ENCODE results near the gene PKD1. TPM values are rescaled to one million over a fixed set of nuclear protein-coding genes. Genes with fewer than 3 reads are reported as not detected.

The PKD1 gene
- 83.5 and 99.2 TPM in 2 replicates for total RNA-seq (2014; rRNA removed)
- 30.2 TPM for polyA plus RNA-seq (2012)

DNA sequence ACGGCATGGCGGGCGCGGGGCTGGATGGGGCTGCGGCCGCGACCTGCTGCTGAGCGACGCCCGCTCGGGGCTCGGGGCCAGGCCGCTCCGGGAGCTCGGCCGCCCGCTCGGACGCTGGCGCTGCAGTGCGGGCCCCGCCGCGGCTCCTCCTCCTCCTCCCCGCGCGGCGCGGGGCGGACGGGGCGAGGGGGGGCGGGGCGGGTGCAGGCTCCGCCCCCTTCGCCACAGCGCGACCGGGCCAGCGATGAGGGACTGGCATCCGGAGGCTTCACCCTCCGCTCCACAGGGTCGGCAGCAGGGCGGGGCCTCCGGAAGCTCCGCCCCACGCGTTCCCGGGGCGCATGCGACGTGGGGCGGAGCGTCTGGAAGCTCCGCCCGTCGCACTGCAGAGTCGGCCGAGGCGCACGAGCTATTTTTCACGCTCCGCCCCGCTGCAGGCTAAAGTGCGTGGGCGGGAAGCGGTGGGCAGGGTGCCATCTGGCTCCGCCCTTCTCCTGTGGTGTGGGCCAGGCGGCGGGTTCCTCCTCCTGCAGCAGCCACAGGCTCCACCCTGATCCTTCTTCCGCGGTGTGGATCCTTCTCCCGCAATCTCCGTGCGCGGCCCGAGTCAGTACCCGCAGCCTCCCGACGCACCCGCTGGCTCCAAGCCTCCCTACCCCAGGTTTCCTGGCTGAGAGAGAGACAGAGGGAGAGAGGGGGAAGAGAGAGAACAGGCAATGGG lies at the start of gene PKD1:
PKD1 (minus strand) TSS at position 129 of the 721 bp plus-strand sequence. CDS start 209 bp downstream, outside the sequence.
- peak; percentile 89 for DNase-seq (ENCODE audit: low read depth)

- DNase-seq (ENCODE audit: low read depth) = no peak
These were observed 49.3 kb upstream of the PKD1 start for GRCh38 chr16:2184962-2185361.

GRCh38 chr16:2184346-2184745 lies 48.6 kb upstream of the PKD1 start:
- DNase-seq (ENCODE audit: low read depth) = no peak

DNA sequence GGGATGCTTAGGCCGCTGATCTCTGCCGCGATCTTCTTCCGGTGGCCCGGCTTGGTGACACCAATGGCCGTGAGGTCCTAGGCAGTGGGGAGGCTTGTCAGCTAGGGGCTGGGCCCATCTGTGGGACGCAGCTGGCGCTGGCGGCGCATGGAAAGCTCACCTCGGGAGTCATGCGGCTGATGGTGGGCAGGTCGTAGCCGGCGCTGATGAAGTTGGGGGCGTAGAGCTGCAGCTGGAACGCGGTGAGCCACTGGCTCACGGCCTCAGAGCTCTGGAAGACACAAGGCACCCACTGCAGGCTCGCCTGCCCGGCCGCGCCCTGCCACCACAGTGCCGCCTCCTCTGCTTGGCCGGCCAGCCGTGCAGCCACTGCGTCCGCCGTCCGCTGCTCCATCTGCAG lies 48.0 kb upstream of the PKD1 start:
- no peak for DNase-seq (ENCODE audit: low read depth)

DNA sequence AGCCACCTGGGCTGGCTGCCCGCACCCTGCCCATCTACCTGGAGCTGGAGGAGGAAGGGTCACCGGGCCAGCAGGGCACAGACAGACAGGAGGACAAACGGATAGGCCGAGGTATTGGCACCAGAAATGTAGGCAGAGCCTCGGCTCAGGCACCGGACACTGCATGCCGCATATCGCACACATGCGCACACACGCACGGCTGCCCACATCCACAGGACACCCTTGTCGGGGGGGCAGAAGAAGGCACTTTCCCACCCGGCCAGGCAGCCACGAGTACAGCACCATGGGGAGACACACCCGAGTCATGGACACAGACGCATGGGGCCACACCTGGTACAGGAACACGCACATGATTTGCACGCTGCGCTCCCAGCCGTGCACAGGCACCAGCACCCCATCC lies 46.3 kb upstream of the PKD1 start:
- no peak for DNase-seq (ENCODE audit: low read depth)

GRCh38 chr16:2180962-2181923 lies 45.5 kb upstream of the PKD1 start:
- DNase-seq (ENCODE audit: low read depth) = no peak

DNA sequence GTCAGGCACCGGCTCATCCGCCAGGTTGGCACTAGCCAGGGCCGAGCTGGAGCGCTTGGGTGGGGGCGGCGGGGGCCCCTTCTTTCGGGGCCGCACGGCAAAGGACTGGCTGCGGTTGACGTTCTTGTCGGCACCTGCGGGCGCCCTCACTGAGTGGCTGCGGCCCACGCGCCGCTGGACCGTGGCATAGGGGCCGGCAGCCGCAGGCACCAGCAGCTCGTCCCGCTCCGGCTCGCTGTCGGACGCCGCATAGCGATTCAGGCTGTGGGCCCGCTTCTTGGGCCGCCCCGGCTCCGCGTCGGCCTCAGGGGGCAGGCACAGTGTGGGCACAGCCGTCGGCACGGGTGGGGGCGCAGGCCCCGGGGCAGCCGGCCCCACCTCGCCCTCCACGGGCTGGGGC lies 44.8 kb upstream of the PKD1 start:
- no peak for DNase-seq (ENCODE audit: low read depth)

GRCh38 chr16:2179576-2179975 lies 43.9 kb upstream of the PKD1 start:
- no peak for DNase-seq (ENCODE audit: low read depth)

DNA sequence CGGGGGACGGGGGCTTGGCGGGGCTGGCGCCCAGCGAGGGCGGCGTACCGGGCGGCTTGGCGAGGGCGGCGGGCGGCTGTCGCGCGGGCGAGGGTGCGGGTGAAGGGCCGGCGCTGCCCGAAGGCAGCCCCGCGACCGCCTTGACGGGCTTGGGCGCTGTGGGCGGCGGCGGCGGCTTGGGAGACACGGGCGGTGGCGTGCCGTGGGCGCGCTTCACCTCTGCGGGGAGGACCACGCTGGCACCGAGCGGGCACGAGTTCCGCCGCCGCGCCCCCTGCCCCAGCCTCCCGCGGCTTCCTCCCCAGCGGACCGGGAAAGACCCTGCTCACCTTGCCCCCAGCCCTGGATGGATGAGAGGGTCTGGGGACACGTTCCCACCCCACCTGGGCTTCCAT lies 43.4 kb upstream of the PKD1 start:
- DNase-seq (ENCODE audit: low read depth) = no peak

DNA sequence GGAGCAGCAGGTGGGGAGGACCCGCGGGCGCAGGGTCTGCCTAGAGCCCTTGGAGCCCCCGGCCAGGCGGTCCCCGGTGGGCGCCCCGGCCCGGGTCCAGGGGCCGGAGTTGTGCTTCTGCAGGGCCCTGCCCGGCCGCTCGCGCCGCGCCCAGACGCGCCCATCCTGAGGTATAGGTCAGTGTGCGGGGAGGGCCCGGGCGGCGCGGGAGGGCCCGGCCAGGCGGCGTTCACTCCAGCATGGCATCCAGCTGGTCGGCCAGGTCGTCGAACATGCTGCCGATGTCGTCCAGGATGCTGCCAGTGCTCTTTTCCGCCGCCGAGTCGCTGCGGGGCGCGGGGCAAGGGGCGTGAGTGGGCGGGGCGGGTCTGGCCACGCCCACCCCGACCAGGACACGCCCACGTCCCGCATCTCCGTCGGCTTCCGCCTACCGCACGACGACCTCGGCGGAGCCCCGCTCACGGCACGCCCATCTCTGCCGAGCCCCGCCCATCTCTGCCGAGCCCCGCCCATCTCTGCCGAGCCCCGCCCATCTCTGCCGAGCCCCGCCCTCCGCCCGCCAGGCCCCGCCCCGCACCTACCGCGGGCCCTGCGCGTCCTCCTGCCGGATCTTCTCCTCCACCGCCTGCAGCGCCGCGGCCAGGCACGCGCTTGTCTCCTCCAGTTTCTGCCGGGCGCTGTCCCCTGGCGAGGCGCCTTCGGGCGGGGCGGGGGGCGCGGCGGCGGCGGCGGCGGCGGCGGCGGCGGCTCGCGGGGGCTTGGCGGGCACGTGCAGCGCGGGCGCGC lies 42.8 kb upstream of the PKD1 start:
- DNase-seq (ENCODE audit: low read depth) = no peak

DNA sequence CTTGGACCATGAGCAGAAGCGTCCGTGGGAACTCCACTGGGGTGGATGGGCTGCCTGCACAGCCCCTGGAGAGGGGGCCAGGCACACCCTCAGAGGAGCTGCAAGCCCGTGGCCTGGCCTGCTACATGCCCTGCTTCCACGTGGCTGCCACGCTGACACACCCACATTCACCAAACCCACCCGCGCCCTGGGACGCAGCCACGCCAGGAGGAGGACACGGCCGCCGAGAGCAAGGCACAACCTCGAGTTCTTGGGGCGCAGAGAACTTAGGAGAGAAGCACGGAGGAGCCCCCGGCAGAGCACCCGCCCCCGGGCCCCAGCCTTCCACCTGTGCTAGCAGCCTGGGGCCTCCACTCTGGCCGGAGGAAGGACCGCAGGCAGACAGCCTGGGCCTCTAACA lies 41.9 kb upstream of the PKD1 start:
- no peak for DNase-seq (ENCODE audit: low read depth)

DNA sequence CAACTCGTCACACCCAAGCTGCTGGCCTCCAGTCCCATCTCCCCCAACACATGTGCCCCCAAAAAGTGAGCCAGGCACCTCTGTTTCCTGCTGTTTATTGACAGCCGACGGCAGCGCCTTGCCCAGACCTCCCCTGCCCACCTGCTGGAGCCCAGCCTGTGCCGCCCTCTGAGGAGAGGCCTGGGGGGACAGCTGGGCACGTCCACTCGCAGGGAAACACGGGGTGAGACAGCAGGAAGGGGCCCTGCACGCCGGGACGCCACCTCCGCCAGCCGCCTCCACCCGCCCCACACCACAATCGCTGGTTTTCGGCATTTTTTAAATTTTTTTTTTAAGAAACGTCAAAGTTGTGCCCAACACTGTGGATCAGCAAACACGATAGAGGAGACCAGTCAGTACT lies 41.4 kb upstream of the PKD1 start:
- no peak for DNase-seq (ENCODE audit: low read depth)

DNA sequence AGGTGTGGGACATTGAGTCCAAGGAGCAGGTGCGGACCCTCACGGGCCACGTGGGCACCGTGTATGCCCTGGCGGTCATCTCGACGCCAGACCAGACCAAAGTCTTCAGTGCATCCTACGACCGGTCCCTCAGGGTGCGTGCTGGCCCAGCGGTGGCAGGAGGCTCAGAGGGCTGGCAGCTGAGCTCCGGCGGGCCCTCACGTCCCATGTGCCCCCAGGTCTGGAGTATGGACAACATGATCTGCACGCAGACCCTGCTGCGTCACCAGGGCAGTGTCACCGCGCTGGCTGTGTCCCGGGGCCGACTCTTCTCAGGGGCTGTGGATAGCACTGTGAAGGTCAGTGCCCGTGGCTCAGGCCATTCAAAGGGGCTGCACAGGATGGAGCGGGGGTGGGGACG lies 40.3 kb upstream of the PKD1 start:
- no peak for DNase-seq (ENCODE audit: low read depth)

DNA sequence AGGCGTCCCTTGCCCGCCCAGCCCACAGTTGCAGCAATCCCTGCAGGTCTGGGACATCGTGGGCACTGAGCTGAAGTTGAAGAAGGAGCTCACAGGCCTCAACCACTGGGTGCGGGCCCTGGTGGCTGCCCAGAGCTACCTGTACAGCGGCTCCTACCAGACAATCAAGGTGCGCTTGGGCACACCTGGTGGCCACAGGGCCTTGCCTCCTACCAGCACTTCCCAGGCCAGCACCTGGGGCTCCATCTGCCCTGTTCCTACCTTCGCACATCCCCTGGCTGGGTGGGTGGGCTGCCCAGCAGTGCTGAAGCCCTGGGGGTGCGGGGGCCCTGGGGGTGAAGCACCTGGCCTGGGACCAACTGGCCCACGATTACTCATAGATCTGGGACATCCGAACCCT lies 39.8 kb upstream of the PKD1 start:
- no peak for DNase-seq (ENCODE audit: low read depth)

DNA sequence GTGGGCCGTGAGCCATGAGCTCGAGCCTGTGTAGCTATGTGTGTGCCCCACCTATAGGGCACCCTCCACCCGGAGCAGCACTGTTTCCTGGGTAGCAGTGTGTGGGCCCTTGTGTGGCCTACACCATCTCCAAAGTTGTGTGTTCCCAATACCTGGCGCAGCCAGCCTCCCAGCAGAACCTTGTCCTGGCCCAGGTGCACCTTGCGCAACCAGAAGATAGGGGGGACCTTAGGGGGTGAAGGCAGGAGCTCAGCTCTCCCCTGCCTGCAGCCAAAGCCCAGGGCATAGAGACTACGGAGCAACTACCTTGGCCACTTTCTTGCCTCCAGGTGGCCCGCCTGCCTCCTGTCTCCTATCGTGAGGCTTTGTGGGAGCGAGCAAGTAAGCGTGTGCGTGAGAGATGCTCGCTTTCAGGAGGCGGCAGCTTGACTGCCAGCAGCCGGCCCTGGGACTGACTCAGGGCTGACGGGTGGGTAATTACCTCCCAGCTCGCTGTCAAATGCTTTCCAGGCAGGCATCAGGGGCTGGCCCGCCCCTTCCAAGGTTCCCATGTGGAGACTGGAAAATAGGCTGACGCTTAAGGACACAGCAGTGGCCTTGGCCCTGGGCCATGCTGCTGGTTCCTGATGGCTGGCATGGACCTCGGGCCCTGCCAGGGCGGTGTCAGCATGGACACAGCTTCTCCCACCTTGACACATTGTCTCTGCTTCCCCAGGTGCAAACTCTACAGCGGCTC lies 38.9 kb upstream of the PKD1 start:
- no peak for DNase-seq (ENCODE audit: low read depth)

DNA sequence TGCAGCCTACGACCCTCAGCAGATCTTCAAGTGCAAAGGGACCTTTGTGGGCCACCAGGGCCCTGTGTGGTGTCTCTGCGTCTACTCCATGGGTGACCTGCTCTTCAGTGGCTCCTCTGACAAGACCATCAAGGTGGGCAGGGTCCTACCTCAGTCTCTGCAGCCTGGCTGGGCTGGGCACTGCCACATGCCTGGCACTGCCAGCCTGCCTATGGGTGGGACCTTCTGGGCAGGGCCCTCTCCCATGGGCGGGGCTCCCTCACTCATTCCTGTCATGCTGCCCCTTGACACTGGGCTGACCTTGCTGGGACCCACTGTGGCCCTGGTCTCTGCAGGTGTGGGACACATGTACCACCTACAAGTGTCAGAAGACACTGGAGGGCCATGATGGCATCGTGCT lies 38.2 kb upstream of the PKD1 start:
- DNase-seq (ENCODE audit: low read depth) = no peak

- no peak for DNase-seq (ENCODE audit: low read depth)
These were observed 37.7 kb upstream of the PKD1 start for GRCh38 chr16:2173366-2173765.

DNA sequence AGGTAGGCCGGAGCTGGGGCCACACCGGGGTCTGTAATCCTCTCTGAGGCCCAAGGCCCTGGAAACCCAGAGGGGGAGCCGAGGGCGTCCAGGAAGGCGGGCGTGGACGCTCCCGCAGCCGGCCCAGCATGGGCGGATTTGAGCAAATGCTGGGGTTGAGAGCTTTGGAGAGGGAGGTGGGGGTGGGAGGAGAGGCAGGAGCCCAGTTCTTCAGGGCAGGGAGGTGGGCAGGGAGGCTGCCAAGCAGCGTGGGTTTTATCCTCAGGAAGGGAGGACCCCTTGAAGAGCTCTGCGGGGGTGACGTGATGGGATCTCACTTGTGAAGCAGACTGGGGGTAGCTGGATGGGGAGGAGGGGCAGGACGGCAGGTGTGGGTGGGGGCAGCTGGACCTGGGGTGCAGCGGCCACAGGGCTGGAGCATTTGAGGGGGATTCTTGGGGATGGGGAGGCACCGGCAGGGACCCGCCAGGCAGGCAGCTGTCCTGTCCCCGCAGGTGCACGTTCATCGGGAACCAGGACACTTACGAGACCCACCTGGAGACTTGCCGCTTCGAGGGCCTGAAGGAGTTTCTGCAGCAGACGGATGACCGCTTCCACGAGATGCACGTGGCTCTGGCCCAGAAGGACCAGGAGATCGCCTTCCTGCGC lies 37.1 kb upstream of the PKD1 start:
- no peak for DNase-seq (ENCODE audit: low read depth)

GRCh38 chr16:2171601-2172178 lies 36.0 kb upstream of the PKD1 start:
- no peak for DNase-seq (ENCODE audit: low read depth)
